HG02852 (cell line): ENCODE measurements around the gene NPPC.
"Not testable (repeated sequence)": the region's sequence is repeated elsewhere in the genome, so short reads cannot be mapped to it uniquely, and the experiment has no call there.

ENCODE experiments used
- ATAC-seq: cut with Tn5 transposase; IDR thresholded peaks from one replicate; pipeline ENCODE4 v1.9.1; 2021; ENCODE audit warnings: mild to moderate bottlenecking, moderate library complexity; ENCODE audit not compliant: unreplicated experiment

The NPPC gene

GRCh38 chr2:231926180-231926741 lies at the start of gene NPPC:
NPPC (minus strand) TSS chr2:231926396; CDS start chr2:231926249, 147 bp downstream.
- ATAC-seq: peak; percentile 46

GRCh38 chr2:231975001-231975400 lies 48.8 kb upstream of the NPPC start:
- ATAC-seq: no peak

GRCh38 chr2:231970461-231970860 lies 44.3 kb upstream of the NPPC start:
- ATAC-seq: no peak

GRCh38 chr2:231968820-231969219 lies 42.6 kb upstream of the NPPC start:
- no peak for ATAC-seq

- no peak for ATAC-seq
Observed at GRCh38 chr2:231966886-231967285, 40.7 kb upstream of the NPPC start.

- ATAC-seq: no peak
Observed at GRCh38 chr2:231965102-231965501, 38.9 kb upstream of the NPPC start.

- ATAC-seq: peak; percentile 91
Observed at GRCh38 chr2:231961349-231962166, 35.4 kb upstream of the NPPC start, which contains the start of gene DIS3L2. DIS3L2 (plus strand) TSS chr2:231961713; CDS start chr2:232014928, 53,215 bp downstream.

- no peak for ATAC-seq
Observed at GRCh38 chr2:231960810-231961348, 34.7 kb upstream of the NPPC start.

GRCh38 chr2:231957913-231958763 lies 31.9 kb upstream of the NPPC start:
- ATAC-seq: no peak

GRCh38 chr2:231955758-231956472 lies 29.7 kb upstream of the NPPC start:
- no peak for ATAC-seq

- ATAC-seq: no peak
Observed at GRCh38 chr2:231951452-231952035, 25.3 kb upstream of the NPPC start.

GRCh38 chr2:231947694-231948093 lies 21.5 kb upstream of the NPPC start:
- ATAC-seq: no peak

GRCh38 chr2:231947112-231947511 lies 20.9 kb upstream of the NPPC start:
- ATAC-seq: not testable (repeated sequence)

- no peak for ATAC-seq
Observed at GRCh38 chr2:231946241-231946814, 20.1 kb upstream of the NPPC start.

GRCh38 chr2:231942180-231942579 lies 16.0 kb upstream of the NPPC start:
- ATAC-seq: no peak

- no peak for ATAC-seq
Observed at GRCh38 chr2:231941673-231942072, 15.5 kb upstream of the NPPC start.

GRCh38 chr2:231940795-231941194 lies 14.6 kb upstream of the NPPC start:
- ATAC-seq: no peak

- no peak for ATAC-seq
Observed at GRCh38 chr2:231939022-231939421, 12.8 kb upstream of the NPPC start.

- ATAC-seq: no peak
Observed at GRCh38 chr2:231937057-231937456, 10.9 kb upstream of the NPPC start.

GRCh38 chr2:231936491-231936890 lies 10.3 kb upstream of the NPPC start:
- no peak for ATAC-seq
